Upper lobe of left lung (tissue), 6 donors: ENCODE measurements around the gene RP2. TPM values are rescaled to one million over a fixed set of nuclear protein-coding genes. Genes with fewer than 3 reads are reported as not detected.

ENCODE experiments used
- ATAC-seq, 2 donors: fragments of 200-7000 bp; cut with Tn5 transposase; one replicate each; pipeline ENCODE4 v1.9.1; 2022; ENCODE audit warnings: mild to moderate bottlenecking in 2 of 2, moderate library complexity in 2 of 2; ENCODE audit not compliant: low FRiP score in 2 of 2
- DNase-seq, 2 donors: peaks; one replicate each; pipeline ENCODE4 v3.0.0-alpha.2; 2019 to 2020
- H3K27ac ChIP-seq, 4 donors: fragments of 200-600 bp; sonication (generic); one replicate each; pipeline ENCODE4 v1.5.1; 2016 to 2019
- H3K27me3 ChIP-seq, 4 donors: fragments of 200-600 bp; sonication (generic); one replicate each; pipeline ENCODE4 v1.5.1; 2017 to 2019
- H3K36me3 ChIP-seq, 4 donors: fragments of 200-600 bp; sonication (generic); one replicate each; pipeline ENCODE4 v1.5.1; 2016 to 2019
- H3K4me1 ChIP-seq, 4 donors: fragments of 200-600 bp; sonication (generic); one replicate each; pipeline ENCODE4 v1.5.1; 2018 to 2019
- H3K4me3 ChIP-seq, 4 donors: fragments of 200-600 bp; sonication (generic); one replicate each; pipeline ENCODE4 v1.5.1; 2017 to 2019; ENCODE audit warnings: mild to moderate bottlenecking in 2 of 4, moderate library complexity in 1 of 4
- H3K9me3 ChIP-seq, 4 donors: fragments of 200-600 bp; sonication (generic); one replicate each; pipeline ENCODE4 v1.5.1; 2018 to 2019
- CTCF ChIP-seq, 6 experiments: fragments of 450-650 bp in 4 of 6; fragments of 200-600 bp in 2 of 6; sonication (generic) in 2 of 6; IDR thresholded peaks; one replicate each; pipeline ENCODE4 v1.5.1; 2016 to 2019; ENCODE audit warnings: antibody characterized with exemption in 6 of 6
- EP300 ChIP-seq, 4 donors: sonication (generic); formaldehyde crosslinking; IDR thresholded peaks; one replicate each; pipeline ENCODE4 v1.5.1; 2017; ENCODE audit warnings: antibody characterized with exemption in 4 of 4, control low read depth in 2 of 4
- POLR2A ChIP-seq, 4 donors: fragments of 450-650 bp; IDR thresholded peaks; one replicate each; pipeline ENCODE4 v1.5.1; 2016 to 2017; ENCODE audit warnings: antibody characterized with exemption in 4 of 4, mild to moderate bottlenecking in 2 of 4
- POLR2AphosphoS5 ChIP-seq, 2 donors: sonication (generic); formaldehyde crosslinking; IDR thresholded peaks; one replicate each; pipeline ENCODE4 v1.5.1; 2017; ENCODE audit warnings: antibody characterized with exemption in 2 of 2
- WGBS, 2 donors: methylation state at CpG; one replicate each; pipeline ENCODE4 v1.1.5; 2017 to 2018; 5-methylcytosine and 5-hydroxymethylcytosine counted together
- total RNA-seq, 6 donors: library from RNA; depleted of rRNA in 4 of 6; stranded (reverse); fragments of >200 nt in 4 of 6; gene quantifications; one replicate each; pipeline versions ENCODE4 v1.1.0 to v1.2.1, GENCODE V29; 2016 to 2021
- donor health status: DM: no; HTN: no; CAD: no; lungs with moderate emphysema.
- donor health status: DM: no; HTN: yes; CAD: no; lungs with severe emphysema.

The RP2 gene
- total RNA-seq, 6 donors from 2014 or later = 3.1 to 22.0 (median 15.0) TPM

GRCh38 chrX:46884799-46885198 lies 48.0 kb downstream of the RP2 start:
- H3K36me3 ChIP-seq = peaks cover 0 to 12% (median 0%) of the 10 kb centered on the region in 4 donors
- no peaks in the 10 kb centered on the region for H3K27me3 ChIP-seq
- WGBS, 2 donors = 70 to 74% methylated on average over 3 of the region's 3 CpGs
- H3K9me3 ChIP-seq = no peaks in the 10 kb centered on the region
- no peak overlapping the region for H3K4me3 ChIP-seq
- DNase-seq (no peak), ATAC-seq (no peak)
- TF ChIP-seq CTCF (IDR thresholded peaks at IDR 0.05) = no peak
- TF ChIP-seq EP300 (IDR thresholded peaks at IDR 0.05) = no peak
- TF ChIP-seq POLR2A (IDR thresholded peaks at IDR 0.05) = no peak
- TF ChIP-seq POLR2AphosphoS5 (IDR thresholded peaks at IDR 0.05) = no peak
- H3K27ac ChIP-seq = no peak overlapping the region
- H3K4me1 ChIP-seq = no peaks in the 10 kb centered on the region

GRCh38 chrX:46898207-46898606 lies 61.4 kb downstream of the RP2 start:
- H3K4me1 ChIP-seq = no peaks in the 10 kb centered on the region
- TF ChIP-seq POLR2AphosphoS5 (IDR thresholded peaks at IDR 0.05) (no peak), POLR2A (IDR thresholded peaks at IDR 0.05) (no peak), EP300 (IDR thresholded peaks at IDR 0.05) (no peak)
- DNase-seq = no peak
- H3K27ac ChIP-seq = no peak overlapping the region
- no peak overlapping the region for H3K4me3 ChIP-seq
- no peaks in the 10 kb centered on the region for H3K36me3 ChIP-seq
- H3K27me3 ChIP-seq = no peaks in the 10 kb centered on the region
- no peaks in the 10 kb centered on the region for H3K9me3 ChIP-seq
- ATAC-seq = no peak

GRCh38 chrX:46903458-46904242 lies 66.8 kb downstream of the RP2 start:
- peak; percentile 91 to 92 for ATAC-seq

GRCh38 chrX:46904626-46905025 lies 67.8 kb downstream of the RP2 start:
- Histone ChIP-seq H3K4me1 (peaks cover 0 to 3% (median 0%) of the 10 kb centered on the region in 4 donors), H3K27ac (no peak overlapping the region), H3K36me3 (no peaks in the 10 kb centered on the region), H3K9me3 (no peaks in the 10 kb centered on the region), H3K27me3 (no peaks in the 10 kb centered on the region), H3K4me3 (no peak overlapping the region)
- no peak for ATAC-seq
- TF ChIP-seq POLR2AphosphoS5 (IDR thresholded peaks at IDR 0.05) (no peak), EP300 (IDR thresholded peaks at IDR 0.05) (no peak), CTCF (IDR thresholded peaks at IDR 0.05) (no peak), POLR2A (IDR thresholded peaks at IDR 0.05) (no peak)
- DNase-seq = no peak
- WGBS, 2 donors = 51% methylated on average over 2 of the region's 2 CpGs

More at GRCh38 chrX:46903458-46904242, 66.8 kb downstream of the RP2 start:
- peaks cover 0 to 3% (median 0%) of the 10 kb centered on the region in 4 donors for H3K4me1 ChIP-seq
- H3K27me3 ChIP-seq = no peaks in the 10 kb centered on the region
- no peak for TF ChIP-seq POLR2A (IDR thresholded peaks at IDR 0.05)
- TF ChIP-seq CTCF (IDR thresholded peaks at IDR 0.05) = peak; percentile 27 to 87 (median 57)
- peak overlapping the region in 1 of 4 donors; percentile 32 for H3K27ac ChIP-seq
- 15% methylated on average over 11 of the region's 14 CpGs; no CpG with 5 or more reads in 1 of the 2 donors for WGBS, 2 donors
- H3K36me3 ChIP-seq = no peaks in the 10 kb centered on the region
- no peaks in the 10 kb centered on the region for H3K9me3 ChIP-seq
- H3K4me3 ChIP-seq = peak overlapping the region in 3 of 4 donors; percentile 38 to 51 (median 49)
- peak; percentile 74 to 81 for DNase-seq

GRCh38 chrX:46910415-46910814 lies 73.6 kb downstream of the RP2 start:
- Histone ChIP-seq H3K4me1 (peaks cover 0 to 3% (median 0%) of the 10 kb centered on the region in 4 donors), H3K36me3 (no peaks in the 10 kb centered on the region), H3K9me3 (peaks cover 0 to 6% (median 0%) of the 10 kb centered on the region in 4 donors), H3K4me3 (no peak overlapping the region), H3K27ac (no peak overlapping the region), H3K27me3 (no peaks in the 10 kb centered on the region)
- no peak for TF ChIP-seq POLR2A (IDR thresholded peaks at IDR 0.05)
- no peak for TF ChIP-seq EP300 (IDR thresholded peaks at IDR 0.05)
- TF ChIP-seq CTCF (IDR thresholded peaks at IDR 0.05) = no peak
- TF ChIP-seq POLR2AphosphoS5 (IDR thresholded peaks at IDR 0.05) = no peak
- ATAC-seq = no peak
- no peak for DNase-seq
- 90 to 97% methylated on average over 3 of the region's 3 CpGs for WGBS, 2 donors
